Measurements from ENCODE around the gene TUBB.
A peak's percentile ranks its signal among the peaks of the same experiment; 100 is the strongest.

TUBB gene

GRCh38 chr6:30769088-30769852 is 49.1 kb downstream of the TUBB start:
- ATAC-seq (replicated peaks) (peak; percentile 84), DNase-seq (peak; percentile 16 to 27 (median 21))
- H3K36me3 Mint-ChIP-seq (ENCODE audit: insufficient read depth), result peaks cover 2% of the 10 kb centered on the region
- no peaks in the 10 kb centered on the region for H3K27me3 Mint-ChIP-seq
- H3K27ac Mint-ChIP-seq, result peak overlapping the region; percentile 82 to 85
- no peaks in the 10 kb centered on the region for H3K9me3 Mint-ChIP-seq
- peaks cover 21 to 24% of the 10 kb centered on the region in 2 donors for H3K4me1 Mint-ChIP-seq (ENCODE audit: low read depth in 2 of 2)
- peak overlapping the region; percentile 60 to 66 for H3K4me3 Mint-ChIP-seq

GRCh38 chr6:30769853-30770524 is 49.8 kb downstream of the TUBB start:
- no peaks in the 10 kb centered on the region for H3K9me3 Mint-ChIP-seq
- peaks cover 2% of the 10 kb centered on the region for H3K36me3 Mint-ChIP-seq (ENCODE audit: insufficient read depth)
- peak overlapping the region; percentile 82 to 85 for H3K27ac Mint-ChIP-seq
- H3K4me1 Mint-ChIP-seq (ENCODE audit: low read depth in 2 of 2), result peaks cover 20 to 24% of the 10 kb centered on the region in 2 donors
- H3K4me3 Mint-ChIP-seq, result peak overlapping the region; percentile 60 to 66
- ATAC-seq (replicated peaks) (no peak), DNase-seq (no peak)
- no peaks in the 10 kb centered on the region for H3K27me3 Mint-ChIP-seq

- DNase-seq, result no peak
- Mint-ChIP-seq H3K4me1 (ENCODE audit: low read depth in 2 of 2) (peaks cover 20 to 24% of the 10 kb centered on the region in 2 donors), H3K4me3 (no peak overlapping the region), H3K27ac (no peak overlapping the region), H3K27me3 (no peaks in the 10 kb centered on the region), H3K36me3 (ENCODE audit: insufficient read depth) (peaks cover 2% of the 10 kb centered on the region), H3K9me3 (no peaks in the 10 kb centered on the region)
- ATAC-seq (replicated peaks), result no peak
These were observed 50.4 kb downstream of the TUBB start for GRCh38 chr6:30770592-30770991.

- Mint-ChIP-seq H3K36me3 (ENCODE audit: insufficient read depth) (peaks cover under 1% of the 10 kb centered on the region), H3K27ac (no peak overlapping the region), H3K9me3 (no peaks in the 10 kb centered on the region), H3K4me3 (no peak overlapping the region), H3K27me3 (no peaks in the 10 kb centered on the region), H3K4me1 (ENCODE audit: low read depth in 2 of 2) (peaks cover 6 to 9% of the 10 kb centered on the region in 2 donors)
- no peak for ATAC-seq (replicated peaks)
- no peak for DNase-seq
These were observed 54.5 kb downstream of the TUBB start for GRCh38 chr6:30774701-30775100.
